ENCODE measurements around the gene PHLDA3.
"Not testable (repeated sequence)": the region's sequence is repeated elsewhere in the genome, so short reads cannot be mapped to it uniquely, and the experiment has no call there.

DNA sequence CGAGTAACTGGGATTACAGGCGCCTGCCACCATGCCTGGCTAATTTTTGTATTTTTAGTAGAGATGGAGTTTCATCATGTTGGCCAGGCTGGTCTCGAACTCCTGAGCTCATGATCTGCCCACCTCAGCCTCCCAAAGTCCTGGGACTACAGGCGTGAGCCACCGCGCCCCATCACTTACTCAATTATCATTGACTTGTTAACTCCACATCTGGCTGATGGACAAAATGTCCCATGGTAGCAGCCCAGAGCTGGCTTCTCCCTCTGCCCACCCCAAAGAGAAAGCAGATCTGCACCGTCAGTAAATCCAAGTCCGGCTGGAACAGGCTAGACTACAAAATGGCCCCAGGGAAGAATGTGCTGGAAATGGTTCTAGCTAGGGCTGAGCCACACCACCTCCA lies 3.3 kb upstream of the PHLDA3 start:
- TF ChIP-seq EP300, POLR2A (IDR thresholded peaks at IDR 0.05): not testable (repeated sequence)
- TF ChIP-seq, protein P1, sequence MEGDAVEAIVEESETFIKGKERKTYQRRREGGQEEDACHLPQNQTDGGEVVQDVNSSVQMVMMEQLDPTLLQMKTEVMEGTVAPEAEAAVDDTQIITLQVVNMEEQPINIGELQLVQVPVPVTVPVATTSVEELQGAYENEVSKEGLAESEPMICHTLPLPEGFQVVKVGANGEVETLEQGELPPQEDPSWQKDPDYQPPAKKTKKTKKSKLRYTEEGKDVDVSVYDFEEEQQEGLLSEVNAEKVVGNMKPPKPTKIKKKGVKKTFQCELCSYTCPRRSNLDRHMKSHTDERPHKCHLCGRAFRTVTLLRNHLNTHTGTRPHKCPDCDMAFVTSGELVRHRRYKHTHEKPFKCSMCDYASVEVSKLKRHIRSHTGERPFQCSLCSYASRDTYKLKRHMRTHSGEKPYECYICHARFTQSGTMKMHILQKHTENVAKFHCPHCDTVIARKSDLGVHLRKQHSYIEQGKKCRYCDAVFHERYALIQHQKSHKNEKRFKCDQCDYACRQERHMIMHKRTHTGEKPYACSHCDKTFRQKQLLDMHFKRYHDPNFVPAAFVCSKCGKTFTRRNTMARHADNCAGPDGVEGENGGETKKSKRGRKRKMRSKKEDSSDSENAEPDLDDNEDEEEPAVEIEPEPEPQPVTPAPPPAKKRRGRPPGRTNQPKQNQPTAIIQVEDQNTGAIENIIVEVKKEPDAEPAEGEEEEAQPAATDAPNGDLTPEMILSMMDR (IDR thresholded peaks at IDR 0.05): not testable (repeated sequence)

Data from ovary (tissue), 3 donors.